ENCODE results near the gene MYH13.
A peak's percentile ranks its signal among the peaks of the same experiment; 100 is the strongest.

The MYH13 gene

DNA sequence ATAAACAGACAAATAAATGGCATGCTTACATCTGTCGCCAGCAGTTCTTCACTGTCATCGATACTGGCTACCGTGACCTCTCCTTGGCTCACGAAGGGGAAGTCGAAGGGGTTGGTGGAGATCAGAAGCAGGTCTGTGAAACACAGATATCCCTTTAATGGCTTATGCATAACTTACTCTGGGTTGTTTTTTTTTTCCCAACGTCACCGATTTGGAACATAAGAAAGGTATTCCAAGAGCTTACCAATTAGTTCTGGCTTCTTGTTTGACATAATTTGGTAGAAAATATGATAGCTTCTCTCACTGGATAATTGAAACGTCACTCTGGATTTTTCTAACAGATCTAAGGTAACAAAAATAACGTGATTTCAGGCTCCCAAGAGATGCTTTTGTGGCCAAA lies 18.2 kb downstream of the MYH13 start:
- TF ChIP-seq, protein P1, sequence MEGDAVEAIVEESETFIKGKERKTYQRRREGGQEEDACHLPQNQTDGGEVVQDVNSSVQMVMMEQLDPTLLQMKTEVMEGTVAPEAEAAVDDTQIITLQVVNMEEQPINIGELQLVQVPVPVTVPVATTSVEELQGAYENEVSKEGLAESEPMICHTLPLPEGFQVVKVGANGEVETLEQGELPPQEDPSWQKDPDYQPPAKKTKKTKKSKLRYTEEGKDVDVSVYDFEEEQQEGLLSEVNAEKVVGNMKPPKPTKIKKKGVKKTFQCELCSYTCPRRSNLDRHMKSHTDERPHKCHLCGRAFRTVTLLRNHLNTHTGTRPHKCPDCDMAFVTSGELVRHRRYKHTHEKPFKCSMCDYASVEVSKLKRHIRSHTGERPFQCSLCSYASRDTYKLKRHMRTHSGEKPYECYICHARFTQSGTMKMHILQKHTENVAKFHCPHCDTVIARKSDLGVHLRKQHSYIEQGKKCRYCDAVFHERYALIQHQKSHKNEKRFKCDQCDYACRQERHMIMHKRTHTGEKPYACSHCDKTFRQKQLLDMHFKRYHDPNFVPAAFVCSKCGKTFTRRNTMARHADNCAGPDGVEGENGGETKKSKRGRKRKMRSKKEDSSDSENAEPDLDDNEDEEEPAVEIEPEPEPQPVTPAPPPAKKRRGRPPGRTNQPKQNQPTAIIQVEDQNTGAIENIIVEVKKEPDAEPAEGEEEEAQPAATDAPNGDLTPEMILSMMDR (IDR thresholded peaks at IDR 0.05; ENCODE audit: low read depth, low read length): no peak
- no peak overlapping the region for H3K4me3 ChIP-seq (replicated peaks in 1 of 2; ENCODE audit: low read depth in 2 of 2, low read length in 2 of 2)
- DNase-seq (ENCODE audit: low read depth in 2 of 2): no peak

DNA sequence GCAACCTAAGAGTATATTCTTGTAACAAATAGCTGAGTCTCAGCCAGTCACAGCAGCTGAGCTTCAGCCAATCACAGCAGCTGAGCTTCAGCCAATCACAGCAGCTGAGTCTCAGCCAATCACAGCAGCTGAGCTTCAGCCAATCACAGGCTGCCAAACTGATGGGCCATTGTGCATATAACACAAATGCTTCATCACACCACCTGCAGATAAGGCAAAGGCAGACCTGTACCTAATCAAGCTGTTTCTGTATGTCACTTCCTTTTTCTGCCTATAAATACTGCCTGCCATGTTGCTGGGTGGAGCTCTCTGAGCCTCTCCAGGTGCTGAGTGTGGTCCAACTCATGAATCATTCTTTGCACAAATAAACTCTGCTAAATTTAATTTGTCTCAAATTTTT lies 19.9 kb downstream of the MYH13 start:
- H3K4me3 ChIP-seq (replicated peaks in 1 of 2; ENCODE audit: low read depth in 2 of 2, low read length in 2 of 2): no peak overlapping the region
- TF ChIP-seq, protein P1 (IDR thresholded peaks at IDR 0.05; ENCODE audit: low read depth, low read length): no peak
- DNase-seq (ENCODE audit: low read depth in 2 of 2): no peak

DNA sequence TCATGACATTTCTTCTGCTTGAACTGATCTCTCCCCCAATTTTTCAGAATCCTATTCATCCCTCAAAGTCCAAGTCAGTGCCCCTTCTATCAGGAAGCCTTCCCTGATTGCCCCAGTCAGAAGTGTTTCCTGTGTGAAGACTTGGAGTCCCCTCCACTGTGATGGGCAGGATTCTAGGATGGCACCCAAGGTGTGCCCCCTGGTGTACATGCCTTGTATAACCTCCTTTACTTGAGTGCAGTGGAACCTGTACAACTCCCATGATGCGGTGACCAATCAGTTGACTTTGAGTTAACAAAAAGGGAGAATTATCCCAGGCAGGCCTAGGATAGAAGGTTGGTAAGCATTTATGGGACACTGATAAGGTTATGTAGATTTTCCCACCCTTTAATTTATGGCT lies 23.4 kb downstream of the MYH13 start:
- H3K4me3 ChIP-seq (replicated peaks in 1 of 2; ENCODE audit: low read depth in 2 of 2, low read length in 2 of 2): no peak overlapping the region
- TF ChIP-seq, protein P1 (IDR thresholded peaks at IDR 0.05; ENCODE audit: low read depth, low read length): peak; percentile 27
- no peak for DNase-seq (ENCODE audit: low read depth in 2 of 2)

DNA sequence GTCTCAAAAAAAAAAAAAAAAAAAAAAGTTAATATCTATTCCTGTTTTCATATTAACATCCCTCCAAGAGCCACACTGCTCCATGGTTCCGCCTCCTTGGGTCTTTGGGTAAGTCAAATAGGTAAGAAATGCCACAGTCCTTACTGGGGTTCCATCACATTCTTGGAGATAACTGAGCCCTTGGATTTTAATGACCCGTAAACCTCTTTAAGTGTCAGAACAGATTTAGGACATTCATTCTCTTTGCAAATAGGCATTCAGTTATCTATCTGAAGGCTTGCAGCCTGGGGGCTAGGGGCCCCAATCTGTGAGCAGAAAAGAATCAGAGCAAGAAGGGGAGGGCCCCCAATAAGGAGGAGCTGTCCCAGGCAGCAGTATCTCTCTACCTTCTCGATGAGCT lies 28.0 kb downstream of the MYH13 start:
- TF ChIP-seq, protein P1 (IDR thresholded peaks at IDR 0.05; ENCODE audit: low read depth, low read length): no peak
- no peak overlapping the region for H3K4me3 ChIP-seq (replicated peaks in 1 of 2; ENCODE audit: low read depth in 2 of 2, low read length in 2 of 2)
- DNase-seq (ENCODE audit: low read depth in 2 of 2): no peak

DNA sequence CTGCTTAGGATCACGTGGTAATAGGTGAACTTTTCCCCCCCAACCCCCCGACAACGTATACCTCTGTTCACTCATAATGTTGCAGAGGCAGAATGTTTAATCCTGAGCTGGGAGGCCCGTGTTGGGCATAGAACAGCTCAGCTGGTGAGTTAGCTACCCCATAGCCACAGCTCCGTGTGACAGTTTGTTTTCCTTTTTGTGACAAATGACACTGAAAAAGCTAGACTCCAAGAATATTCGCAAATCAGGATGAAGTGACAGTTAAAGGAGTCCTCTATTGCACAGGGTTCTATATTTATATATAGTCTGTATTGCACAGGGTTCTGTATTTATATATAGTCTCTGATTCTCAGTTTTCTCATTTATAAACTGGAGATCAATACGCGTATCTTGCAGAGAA lies 33.8 kb downstream of the MYH13 start:
- no peak for DNase-seq (ENCODE audit: low read depth in 2 of 2)
- H3K4me3 ChIP-seq (replicated peaks in 1 of 2; ENCODE audit: low read depth in 2 of 2, low read length in 2 of 2): no peak overlapping the region
- TF ChIP-seq, protein P1 (IDR thresholded peaks at IDR 0.05; ENCODE audit: low read depth, low read length): no peak

DNA sequence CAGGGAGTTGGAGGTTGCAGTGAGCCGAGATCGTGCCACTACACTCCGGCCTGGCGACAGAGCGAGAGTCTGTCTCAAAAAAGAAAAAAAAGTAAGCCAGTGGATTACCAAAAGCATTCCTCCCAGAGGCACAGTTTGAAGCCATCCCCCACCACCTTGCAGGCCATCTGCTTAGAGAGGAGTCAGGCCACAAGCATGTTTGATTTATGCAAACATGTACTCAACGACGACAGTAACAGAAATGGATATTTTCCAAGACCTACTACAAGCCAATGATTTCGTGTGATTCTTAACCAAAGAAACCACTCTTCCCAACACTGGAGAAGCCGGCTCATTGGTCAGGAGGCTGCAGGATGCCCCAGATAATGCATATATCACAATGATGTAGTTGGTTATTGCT lies 34.8 kb downstream of the MYH13 start:
- peak; percentile 16 to 42 for DNase-seq (ENCODE audit: low read depth in 2 of 2)
- H3K4me3 ChIP-seq (replicated peaks in 1 of 2; ENCODE audit: low read depth in 2 of 2, low read length in 2 of 2): no peak overlapping the region
- TF ChIP-seq, protein P1 (IDR thresholded peaks at IDR 0.05; ENCODE audit: low read depth, low read length): no peak

DNA sequence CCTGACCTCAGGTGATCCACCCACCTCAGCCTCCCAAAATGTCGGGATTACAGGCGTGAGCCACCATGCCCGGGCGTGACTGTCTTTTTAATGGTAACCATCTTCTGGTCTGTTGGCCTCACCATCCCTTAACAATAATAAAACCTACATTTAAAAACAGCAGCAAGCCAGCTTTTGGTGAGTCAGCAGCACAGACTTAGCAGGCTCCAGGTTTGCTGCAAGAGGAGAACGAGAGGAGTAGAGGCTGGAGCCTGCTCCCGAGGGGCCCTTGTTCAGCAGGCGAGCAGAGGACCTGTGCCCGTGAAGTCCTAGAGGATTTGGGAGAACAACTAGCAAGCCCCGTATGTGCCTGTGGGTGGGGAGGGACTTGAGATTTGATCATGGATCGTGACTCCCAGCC lies 35.7 kb downstream of the MYH13 start:
- H3K4me3 ChIP-seq (replicated peaks in 1 of 2; ENCODE audit: low read depth in 2 of 2, low read length in 2 of 2): no peak overlapping the region
- DNase-seq (ENCODE audit: low read depth in 2 of 2): no peak
- TF ChIP-seq, protein P1 (IDR thresholded peaks at IDR 0.05; ENCODE audit: low read depth, low read length): no peak

Measured in cardiac fibroblast (primary cell).